H1 (cell line): ENCODE results near the gene BSX. TPM values are rescaled to one million over a fixed set of nuclear protein-coding genes. Genes with fewer than 3 reads are reported as not detected.

ENCODE experiments used
- KDM5A ChIP-seq: fragments of 200-600 bp; IDR thresholded peaks from 2 replicates; pipeline ENCODE4 v1.7.1; 2012; ENCODE audit warnings: mild to moderate bottlenecking, low read length, inconsistent platforms, mixed read lengths
- SIRT6 ChIP-seq: IDR thresholded peaks from one replicate; pipeline ENCODE4 v1.7.1; 2012; ENCODE audit warnings: low read length, inconsistent platforms
- SRF ChIP-seq: IDR thresholded peaks from 2 replicates; pipeline ENCODE4 v1.6.1; 2011; ENCODE audit warnings: mild to moderate bottlenecking, low read depth, low read length, moderate library complexity
- polyA plus RNA-seq, 7 experiments: library from polyadenylated mRNA; depleted of rRNA in 3 of 7; stranded (reverse) in 5 of 7; unstranded in 2 of 7; fragments of >200 nt in 5 of 7; fragments of 200-250 nt in 2 of 7; gene quantifications; 1 replicate in 5 of 7; 2 replicates in 1 of 7; 4 replicates in 1 of 7; pipeline versions ENCODE4 v1.2.1 to v1.2.3, GENCODE V29; 2011 to 2013; ENCODE audit warnings: missing spikeins in 2 of 7, mixed read lengths in 2 of 7
- total RNA-seq: library from RNA; stranded (reverse); fragmentation: NEBNext Ultra II Directional; extraction: Animal tissue kit (Norgen Biotek cat#: 25700); gene quantifications from 2 replicates; pipeline ENCODE4 v1.2.1, GENCODE V29; 2021

BSX gene
- total and polyA plus RNA-seq, 2 of the 8 experiments (the other 6 are each of a cell fraction or from before 2014, with no cell fraction given), result not detected

DNA sequence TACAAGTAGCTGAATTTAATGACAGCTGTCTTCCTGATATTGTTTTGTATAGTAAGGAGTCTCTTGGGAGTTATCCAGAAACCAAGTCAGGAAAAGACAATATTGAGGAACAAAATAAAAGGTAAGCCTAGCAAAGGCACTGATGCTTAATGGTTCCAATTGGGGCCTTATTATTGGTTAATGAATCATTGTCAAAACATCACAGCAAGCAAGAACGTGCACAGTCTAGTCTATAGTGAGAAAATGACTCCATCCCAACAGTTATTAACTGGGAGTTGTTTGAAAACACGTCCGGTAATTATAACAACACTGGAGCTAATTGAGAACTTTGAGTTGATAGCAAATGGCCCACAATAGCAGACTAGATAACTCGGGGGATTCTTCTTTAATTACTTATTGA lies 17.7 kb downstream of the BSX start (continued):
- TF ChIP-seq SRF (no peak), KDM5A (no peak), SIRT6 (no peak)
